ENCODE results near the gene DNAH3.
"Not testable (repeated sequence)": the region's sequence is repeated elsewhere in the genome, so short reads cannot be mapped to it uniquely, and the experiment has no call there.

Gene DNAH3

DNA sequence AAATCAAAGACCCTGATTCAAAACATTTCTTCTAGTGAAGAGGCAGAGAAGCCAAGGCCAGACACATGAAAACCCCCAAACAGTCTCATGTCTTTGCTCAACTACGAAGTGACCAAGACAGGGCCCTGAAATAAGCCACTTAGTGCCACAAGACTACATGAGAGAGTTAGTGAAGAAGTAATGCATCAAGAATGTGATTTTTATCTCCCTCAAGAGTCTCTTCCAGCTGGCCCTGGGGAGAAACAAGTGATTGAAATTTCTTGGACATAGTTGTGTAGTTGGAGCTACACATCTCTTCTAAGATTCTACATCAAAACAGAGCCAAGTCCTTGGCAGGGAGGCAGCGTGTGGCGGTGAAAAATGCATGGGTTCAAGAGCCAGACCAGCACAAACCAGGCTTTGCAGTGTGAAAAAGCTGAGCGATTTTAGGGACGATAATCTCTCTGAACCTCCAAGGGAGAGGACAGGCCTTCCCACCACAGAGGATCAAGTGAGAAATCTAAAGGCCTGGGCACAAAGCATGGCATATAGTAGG lies 219.5 kb downstream of the DNAH3 start:
- DNase-seq, result no peak

GRCh38 chr16:20930365-20930690 lies 220.3 kb downstream of the DNAH3 start:
- DNase-seq, result no peak

DNA sequence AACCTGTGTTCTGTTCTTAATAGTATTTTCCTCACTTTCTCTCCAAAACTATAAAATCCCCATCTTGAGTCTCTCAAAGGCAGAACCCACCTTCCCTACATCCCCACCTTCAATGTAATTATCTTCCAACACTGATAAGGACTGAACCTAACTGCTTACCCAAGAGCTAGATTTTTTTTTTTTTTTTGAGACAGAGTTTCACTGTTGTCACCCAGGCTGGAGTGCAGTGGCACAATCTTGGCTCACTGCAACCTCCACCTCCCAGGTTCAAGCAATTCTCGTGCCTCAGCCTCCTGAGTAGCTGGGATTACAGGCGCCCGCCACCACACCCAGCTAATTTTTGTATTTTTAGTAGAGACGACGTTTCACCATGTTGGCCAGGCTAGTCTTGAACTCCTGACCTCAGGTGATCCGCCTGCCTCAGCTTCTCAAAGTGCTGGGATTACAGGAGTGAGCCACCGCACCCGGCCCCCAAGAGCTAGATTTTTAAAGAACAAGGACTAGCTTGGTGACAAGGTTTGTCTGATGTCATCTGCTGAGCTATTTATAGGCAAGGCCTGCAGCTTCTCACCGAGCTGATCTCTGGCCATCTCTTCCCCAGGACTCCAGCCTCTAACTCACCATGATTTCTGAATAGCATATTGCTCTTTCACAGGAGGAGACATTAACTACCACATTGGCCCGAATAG lies 220.8 kb downstream of the DNAH3 start:
- DNase-seq, result not testable (repeated sequence)

DNA sequence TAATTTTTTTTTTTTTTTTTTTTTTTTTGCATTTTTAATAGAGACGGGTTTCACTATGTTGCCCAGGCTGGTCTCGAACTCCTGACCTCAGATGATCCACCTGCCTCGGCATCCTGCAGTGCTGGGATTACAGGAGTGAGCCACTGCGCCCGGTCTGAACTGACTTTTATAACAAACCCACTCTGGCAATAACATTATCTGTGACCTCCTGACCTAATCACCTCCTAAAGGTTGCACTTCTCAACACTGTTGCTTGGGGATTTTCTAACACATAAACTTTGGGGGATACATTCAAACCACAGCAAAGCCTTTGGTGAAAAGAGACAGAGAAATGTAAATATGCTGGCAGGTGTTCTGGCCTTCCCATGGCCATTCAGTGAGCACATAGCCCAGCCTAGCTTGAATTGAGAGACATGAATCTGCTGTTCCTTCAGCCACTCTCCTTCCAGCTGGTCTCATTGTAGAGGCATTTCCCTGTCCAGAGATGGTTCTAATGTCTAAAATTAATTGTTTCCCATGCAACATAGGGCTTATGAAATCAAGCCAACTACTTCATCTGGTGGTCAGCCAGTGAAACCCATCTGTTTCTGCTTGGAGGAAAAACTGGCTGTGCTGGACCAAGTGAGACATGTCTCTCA lies 221.8 kb downstream of the DNAH3 start:
- DNase-seq, result no peak

DNA sequence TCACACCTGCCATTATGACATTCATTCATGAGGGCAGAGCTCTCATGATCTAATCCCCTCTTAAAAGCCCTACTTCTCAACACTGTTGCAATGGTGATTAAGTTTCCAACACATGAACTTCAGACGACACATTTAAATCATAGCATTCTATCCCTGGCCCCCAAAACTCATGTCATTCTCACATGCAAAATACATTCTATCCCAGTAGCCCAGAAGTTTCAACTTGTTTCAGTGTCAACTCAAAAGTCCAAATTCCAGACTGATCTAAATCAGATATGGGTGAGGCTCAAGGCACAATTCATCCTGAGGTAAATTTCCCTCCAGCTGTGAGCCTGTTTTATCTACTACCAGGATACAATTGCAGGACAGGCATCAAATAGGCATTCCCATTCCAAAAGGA lies 224.9 kb downstream of the DNAH3 start:
- DNase-seq, result no peak

- no peak for DNase-seq
These were observed 226.8 kb downstream of the DNAH3 start for GRCh38 chr16:20923876-20924275.

DNA sequence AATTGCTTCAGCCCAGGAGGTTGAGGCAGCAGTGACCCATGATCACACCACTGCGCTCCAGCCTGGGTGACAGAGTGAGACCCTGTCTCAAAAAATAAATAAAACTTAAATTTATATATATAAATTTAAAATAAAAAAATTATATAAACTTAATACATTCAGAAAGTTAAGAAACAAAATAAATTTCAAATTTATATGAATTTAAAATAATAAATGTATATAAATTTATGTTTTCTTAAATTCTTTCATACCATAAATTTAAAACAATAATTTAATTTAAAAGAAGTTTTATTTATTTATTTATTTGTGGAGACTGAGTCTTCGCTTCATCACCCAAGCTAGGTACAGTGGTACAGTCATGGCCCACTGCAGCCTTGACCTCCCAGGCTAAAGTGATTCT lies 229.8 kb downstream of the DNAH3 start:
- DNase-seq, result no peak

DNA sequence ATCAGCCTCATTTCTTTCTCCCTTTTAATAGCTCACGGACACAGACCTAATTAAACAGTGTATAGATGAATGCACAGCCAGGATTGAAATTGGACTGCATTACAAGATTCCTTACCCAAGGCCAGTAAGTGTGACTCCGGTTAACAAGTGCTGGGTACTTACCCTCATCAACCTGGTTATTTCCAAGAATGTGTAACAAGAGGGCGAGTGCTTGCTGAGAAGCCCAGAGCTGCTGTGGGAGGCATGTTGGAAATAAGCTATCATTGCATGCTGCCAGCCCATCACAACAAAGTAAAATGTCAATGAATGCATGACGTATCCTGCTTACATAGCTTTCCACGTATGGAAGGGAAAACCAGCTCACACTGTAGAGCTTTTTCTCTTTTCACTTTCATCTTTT lies 230.6 kb downstream of the DNAH3 start:
- no peak for DNase-seq

GRCh38 chr16:20918486-20919239 lies 232.0 kb downstream of the DNAH3 start:
- peak; percentile 27 for DNase-seq

- no peak for DNase-seq
These were observed 233.7 kb downstream of the DNAH3 start for GRCh38 chr16:20916942-20917341.

- no peak for DNase-seq
These were observed 234.4 kb downstream of the DNAH3 start for GRCh38 chr16:20916289-20916688.

DNA sequence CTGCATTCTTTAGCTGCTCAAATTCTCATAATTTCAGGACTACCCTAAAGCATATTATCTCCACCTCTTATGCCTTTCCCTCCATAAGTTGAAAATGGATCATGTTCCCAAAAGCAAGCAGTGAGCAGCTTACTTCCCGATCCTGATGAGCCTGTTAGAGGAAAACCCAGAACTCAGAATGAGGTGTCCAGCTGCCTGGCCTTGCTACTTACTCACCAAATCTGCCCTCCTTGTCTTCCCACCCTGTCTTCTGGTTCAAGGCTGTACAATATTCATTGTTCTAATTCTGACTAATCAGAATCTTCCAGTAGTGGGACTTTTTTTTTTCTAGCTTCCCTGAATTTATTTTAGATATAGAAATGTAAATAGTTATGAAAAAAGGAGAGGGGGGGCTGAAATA lies 239.3 kb downstream of the DNAH3 start:
- DNase-seq, result no peak

DNA sequence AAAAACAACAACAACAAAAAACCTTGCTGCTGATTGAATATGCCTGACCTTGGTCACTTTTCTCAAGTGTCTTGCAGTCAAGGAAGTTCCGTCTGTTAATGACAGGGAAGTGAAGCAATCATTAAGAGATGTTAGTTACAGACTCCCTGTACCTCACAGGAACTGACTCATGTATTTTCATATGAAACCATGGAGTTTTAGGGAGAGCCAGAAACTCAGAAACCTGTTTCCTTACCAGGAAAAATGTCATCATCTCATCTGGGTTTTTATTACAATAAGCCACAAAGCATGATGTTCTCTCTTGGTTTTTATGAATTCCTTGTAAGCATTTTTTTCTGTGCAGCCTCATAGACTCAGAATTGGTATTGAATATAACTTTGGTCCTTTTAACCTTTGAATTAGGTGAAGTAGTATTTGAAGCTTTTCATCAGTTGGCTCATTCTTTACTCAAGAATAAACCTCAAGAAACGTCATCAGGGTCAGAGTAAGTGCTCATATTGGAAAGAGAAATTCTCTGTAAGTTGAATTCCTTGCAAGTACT lies 239.8 kb downstream of the DNAH3 start:
- peak; percentile 66 for DNase-seq

- DNase-seq, result no peak
These were observed 244.0 kb downstream of the DNAH3 start for GRCh38 chr16:20906341-20907255.

- DNase-seq, result no peak
These were observed 245.1 kb downstream of the DNAH3 start for GRCh38 chr16:20905576-20905975.

- peak; percentile 72 for DNase-seq
These were observed 246.1 kb downstream of the DNAH3 start for GRCh38 chr16:20904507-20905081.

DNA sequence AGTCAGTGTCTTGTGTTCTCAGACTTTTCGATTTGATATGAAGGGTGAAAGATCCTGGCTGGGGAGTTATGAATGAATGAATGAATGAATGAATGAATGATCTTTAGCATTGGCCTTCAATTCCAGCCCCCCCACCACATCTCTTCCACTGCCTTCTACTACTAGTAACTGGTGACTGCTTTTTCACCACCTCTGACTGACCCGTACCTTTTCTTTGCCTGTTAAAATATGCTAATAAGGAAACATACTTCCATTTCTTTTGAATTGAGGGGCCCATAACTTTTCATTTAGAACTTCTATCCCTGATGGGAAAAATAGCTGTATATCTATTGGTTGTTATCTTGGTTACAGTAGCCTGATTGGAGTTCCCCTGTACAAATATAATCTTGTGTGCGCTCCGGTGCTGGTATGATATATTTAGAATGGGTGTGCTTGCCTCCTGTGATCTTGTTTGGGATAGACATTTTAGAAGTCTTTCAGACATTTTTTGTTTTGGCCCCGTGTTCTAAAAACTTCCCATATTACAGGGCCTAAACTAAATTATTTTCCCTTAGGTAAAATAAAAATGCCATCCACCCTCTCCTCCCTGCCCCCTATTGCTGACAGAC lies 246.6 kb downstream of the DNAH3 start:
- no peak for DNase-seq

DNA sequence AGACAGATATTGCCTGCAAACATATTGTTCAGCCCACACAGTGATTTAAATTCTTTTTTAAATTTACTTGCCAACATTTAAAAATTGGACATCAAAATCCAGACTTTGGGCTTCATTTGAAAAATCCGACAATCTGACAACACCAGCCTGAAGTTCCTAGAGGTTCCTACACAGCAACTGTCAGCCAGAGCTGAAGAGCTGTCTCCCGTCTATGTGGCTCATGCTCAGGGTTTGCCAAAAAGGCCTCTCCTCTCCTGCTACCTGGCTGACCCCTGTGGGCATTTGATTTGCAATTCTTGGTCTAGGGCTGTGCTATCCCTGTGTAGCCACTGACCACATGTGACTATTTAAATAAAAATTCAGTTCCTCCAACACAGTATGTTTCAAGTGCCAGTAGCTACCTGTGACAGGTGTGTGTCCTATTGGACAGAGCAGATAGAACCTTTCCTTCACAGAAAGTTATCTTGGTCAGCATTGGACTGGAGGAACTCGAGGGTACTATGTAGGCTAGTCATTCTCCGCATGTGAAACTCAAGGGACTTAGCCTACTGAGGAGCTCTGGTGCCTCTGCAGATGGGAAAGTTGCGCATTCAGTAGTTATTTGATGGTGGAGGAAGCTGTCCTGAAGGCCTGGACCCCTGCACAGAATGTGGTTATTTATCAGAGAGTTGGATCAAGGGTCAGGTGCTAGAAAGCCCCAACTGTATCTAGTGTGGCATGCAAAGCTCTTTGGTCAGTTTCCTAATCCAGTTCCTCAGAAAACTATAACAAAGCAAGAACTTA lies 247.3 kb downstream of the DNAH3 start:
- no peak for DNase-seq

DNA sequence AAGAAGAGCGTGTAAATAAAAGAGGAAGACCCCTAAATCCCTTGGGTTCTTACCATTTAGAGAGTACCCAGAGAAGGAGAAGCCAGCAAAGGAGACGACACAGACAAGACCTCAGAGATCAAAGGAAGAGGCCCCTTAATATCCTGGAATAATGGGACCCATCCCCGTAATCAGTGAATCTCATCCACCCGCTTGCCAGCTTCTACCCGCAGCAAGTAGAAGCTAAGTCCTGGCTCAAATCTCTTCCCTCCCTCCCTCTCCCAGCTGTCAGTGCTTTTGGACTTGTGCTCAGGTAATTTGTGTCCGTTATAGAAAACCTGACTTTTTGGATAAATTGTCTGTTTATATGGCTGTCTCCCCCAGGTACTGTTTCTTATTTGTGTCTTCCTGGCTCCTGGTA lies 248.2 kb downstream of the DNAH3 start:
- DNase-seq, result no peak

GRCh38 chr16:20901436-20902112 lies 249.1 kb downstream of the DNAH3 start:
- peak; percentile 39 for DNase-seq
